NCI-H2227 (cell line): ENCODE measurements around the gene KCNJ6.
"Not testable (repeated sequence)": the region's sequence is repeated elsewhere in the genome, so short reads cannot be mapped to it uniquely, and the experiment has no call there.

ENCODE experiments used
- DNase-seq: peaks from one replicate; lab custom pipeline; 2025; ENCODE audit not compliant: unreplicated experiment; lab: John Stamatoyannopoulos, UW

The KCNJ6 gene

GRCh38 chr21:37656899-37657298 lies 259.4 kb downstream of the KCNJ6 start:
- DNase-seq, result no peak

DNA sequence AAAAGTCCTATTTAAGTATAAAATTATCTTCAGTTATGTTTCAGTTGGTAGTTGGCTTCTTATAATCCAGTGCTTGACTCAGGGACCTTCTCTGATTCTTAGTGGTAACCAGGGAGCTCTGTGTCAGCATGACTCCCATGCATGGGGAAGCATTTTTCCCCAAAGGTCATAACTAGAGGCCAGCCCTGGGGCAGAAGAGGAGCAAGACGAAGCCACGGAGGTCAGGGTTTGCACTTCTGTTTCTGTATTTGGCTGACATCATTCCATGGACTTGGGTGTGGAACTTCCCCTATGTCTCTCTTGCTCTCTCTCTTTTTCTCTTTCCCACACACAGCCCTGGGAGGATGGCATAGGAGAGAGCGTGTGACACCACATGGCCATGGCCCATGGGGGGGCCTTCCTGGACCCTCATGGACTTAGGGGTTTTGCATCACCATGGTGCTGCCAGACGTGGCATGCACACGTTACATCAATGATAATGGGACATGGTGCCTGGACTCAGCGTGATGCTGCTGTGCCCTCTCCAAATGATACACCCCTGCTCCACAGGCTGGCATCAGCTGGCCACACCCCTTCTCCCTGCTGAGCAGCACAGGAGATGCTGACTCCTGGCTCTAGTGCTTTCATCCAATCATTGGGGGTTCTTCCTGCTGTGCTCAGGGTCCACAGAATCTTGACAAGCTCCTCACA lies 260.5 kb downstream of the KCNJ6 start:
- no peak for DNase-seq

DNA sequence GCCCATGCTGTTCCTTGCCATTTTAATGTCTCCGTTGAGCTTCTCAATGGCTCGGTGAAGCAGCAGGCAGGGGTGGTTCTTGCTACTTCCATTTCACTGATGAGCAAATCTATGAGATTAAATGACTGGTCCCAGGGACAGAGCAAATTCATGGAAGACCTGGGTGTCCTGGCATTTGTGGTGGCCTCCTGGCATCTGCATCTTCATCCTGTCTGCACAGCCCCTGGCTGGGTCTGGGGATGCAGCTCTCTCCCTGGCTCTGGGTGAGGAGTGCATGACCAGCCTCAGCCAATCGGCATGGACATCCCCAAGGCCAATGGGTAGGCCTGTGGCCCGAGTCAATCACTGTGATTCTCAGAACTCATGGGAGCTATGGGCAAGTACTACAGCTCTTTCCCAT lies 261.7 kb downstream of the KCNJ6 start:
- no peak for DNase-seq

- no peak for DNase-seq
These were observed 263.1 kb downstream of the KCNJ6 start for GRCh38 chr21:37653201-37653600.

DNA sequence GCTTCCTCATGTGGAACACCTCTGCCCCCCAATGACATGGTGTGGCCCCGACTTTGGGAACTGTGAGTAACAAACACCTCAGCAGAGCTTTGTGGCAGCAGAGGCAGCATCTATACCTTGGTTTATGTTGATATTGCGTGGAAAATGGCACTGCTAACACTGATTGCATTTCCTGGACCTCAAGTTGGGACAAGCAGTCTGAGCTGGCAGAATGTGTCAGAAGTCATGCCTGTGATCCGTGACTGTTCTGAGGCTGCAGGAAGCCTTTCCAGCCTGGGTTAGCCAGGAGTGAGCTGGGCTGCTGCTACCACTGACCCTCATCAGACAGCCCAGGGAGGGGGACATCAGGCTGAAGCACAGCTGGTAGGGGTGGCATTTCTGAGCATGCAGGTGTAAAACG lies 268.5 kb downstream of the KCNJ6 start:
- no peak for DNase-seq

- DNase-seq, result not testable (repeated sequence)
These were observed 269.5 kb downstream of the KCNJ6 start for GRCh38 chr21:37646761-37647160.

- no peak for DNase-seq
These were observed 270.4 kb downstream of the KCNJ6 start for GRCh38 chr21:37645848-37646247.

DNA sequence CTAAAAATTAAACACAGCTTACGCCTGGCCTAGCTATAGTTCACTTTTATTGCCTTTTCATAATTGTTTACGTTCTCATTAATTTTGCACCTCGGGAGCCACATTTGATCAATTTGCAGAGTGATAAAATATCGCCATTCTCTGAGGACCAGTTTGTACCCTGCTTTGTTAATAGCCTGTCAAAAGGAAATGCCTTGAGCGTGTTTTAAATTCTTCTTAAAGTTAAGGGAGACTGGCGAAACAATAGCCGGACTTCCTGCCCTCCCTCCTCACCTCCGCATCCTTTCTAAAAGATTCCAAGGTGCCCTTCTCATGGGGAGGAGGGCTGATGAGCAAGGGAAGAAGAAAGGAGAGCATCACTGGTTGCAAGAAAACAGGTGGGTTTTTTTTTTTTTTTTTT lies 271.6 kb downstream of the KCNJ6 start:
- DNase-seq, result no peak

DNA sequence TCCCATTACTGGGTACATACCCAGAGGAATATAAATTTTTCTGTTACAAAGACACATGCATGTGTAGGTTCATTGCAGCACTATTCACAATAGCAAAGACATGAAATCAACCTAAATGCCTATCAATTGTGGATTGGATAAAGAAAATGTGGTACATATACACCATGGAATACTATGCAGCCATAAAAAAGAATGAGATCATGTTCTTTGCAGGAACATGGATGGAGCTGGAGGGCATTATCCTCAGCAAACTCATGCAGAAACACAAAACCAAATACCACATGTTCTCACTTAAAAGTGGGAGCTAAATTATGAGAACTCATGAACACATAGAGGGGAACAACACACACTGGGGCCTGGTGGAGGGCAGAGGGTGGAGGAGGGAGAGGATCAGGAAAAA lies 272.4 kb downstream of the KCNJ6 start:
- not testable (repeated sequence) for DNase-seq

- no peak for DNase-seq
These were observed 273.8 kb downstream of the KCNJ6 start for GRCh38 chr21:37642493-37642892.

- no peak for DNase-seq
These were observed 276.5 kb downstream of the KCNJ6 start for GRCh38 chr21:37639756-37640155.

GRCh38 chr21:37636152-37636860 lies 280.0 kb downstream of the KCNJ6 start:
- DNase-seq, result no peak

- no peak for DNase-seq
These were observed 284.7 kb downstream of the KCNJ6 start for GRCh38 chr21:37631319-37632117.

DNA sequence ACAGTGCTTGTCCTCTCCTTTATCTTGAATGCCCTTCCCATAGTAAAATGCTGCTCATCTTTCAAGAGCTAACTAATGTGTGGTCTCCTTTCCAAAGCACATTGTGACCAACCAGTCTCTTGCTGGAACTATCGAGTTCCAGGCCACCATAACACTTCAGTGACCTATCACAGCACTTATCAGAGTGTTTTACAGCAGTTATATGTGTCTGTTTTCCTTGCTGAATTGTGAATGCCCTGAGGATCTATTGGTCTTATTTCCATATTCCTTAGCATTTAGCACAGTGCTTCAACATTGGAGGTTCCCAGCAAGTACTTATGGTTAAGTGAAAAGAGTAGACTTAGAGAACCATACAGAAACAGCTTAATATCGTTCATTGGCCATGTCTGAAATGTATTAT lies 285.4 kb downstream of the KCNJ6 start:
- DNase-seq, result no peak

- DNase-seq, result no peak
These were observed 287.9 kb downstream of the KCNJ6 start for GRCh38 chr21:37628362-37628761.

DNA sequence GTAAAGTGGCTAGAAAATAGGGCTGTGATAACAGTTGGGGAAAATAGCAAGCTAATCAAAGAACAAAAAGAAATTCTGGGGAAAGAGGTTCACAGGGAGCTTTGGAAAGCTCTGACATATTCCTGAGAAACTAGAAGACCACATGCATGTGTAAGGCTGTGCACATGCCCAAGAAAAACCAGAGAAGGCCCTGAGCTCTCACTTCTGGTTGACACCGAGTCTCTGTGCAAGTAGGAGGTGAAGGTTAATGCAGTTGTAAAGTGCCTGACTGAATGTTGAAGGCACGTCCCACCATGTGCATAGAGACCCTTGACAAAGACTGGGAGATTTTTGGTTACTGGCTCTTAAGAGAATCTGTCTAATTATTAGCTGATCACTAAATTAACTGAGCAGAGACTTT lies 288.7 kb downstream of the KCNJ6 start:
- no peak for DNase-seq

DNA sequence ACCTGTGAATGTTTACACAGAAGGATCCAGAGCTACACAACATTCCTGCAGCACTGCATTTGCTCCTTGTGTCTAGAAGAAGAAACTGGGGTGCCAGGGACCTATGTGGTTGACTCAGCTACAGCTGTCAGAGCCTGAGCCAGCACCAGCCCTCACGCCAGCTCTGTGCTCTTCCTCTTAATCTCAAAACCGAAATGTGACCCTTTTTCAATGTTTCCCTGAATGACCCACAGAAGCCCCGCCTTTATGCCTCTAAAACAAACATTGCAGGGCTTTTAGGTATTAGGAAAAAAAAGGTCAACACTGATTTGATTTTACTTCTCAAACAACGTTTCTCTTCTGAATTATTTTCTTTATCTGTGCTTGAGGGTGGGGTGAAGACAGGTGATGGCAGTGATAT lies 289.2 kb downstream of the KCNJ6 start:
- no peak for DNase-seq

GRCh38 chr21:37626320-37626719 lies 289.9 kb downstream of the KCNJ6 start:
- no peak for DNase-seq

GRCh38 chr21:37623689-37624088 lies 292.6 kb downstream of the KCNJ6 start:
- no peak for DNase-seq

DNA sequence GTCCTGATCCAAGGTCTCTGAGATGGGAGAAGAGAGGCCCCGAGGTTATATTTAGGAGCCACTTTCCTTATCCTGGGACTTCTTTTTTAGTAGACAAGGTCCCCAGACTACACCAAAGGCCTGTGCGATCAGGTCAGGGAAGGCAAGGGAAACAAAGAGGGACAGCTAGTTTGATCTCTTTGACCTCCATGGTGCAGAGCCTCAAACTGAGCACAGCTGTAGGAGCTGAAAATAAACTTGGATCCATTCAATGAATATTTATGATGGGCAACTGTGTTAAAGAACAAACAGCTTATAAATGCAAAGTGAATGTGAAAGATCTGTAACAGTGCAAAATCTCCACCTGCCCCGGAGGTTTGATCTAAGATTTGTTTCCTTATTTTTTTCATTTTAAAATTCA lies 293.1 kb downstream of the KCNJ6 start:
- no peak for DNase-seq

- DNase-seq, result no peak
These were observed 293.5 kb downstream of the KCNJ6 start for GRCh38 chr21:37622755-37623154.

DNA sequence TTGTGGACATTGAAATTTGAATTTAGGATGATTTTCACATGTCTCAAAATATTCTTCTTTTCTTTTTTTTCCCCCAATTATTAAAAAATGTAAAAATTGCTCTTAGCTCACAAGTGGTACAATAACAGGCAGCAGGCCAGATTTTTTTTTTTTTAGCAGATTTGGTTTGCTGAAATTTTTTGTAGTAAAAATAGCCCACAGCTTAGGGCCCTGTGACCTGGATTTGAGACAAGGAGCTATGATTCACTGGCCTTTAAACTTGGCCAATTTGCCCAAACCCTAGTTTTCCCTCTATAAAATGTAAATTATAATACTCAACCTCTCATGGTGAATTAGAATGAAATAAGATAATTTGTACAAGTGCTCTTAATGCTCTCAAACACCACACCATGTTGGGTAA lies 295.9 kb downstream of the KCNJ6 start:
- DNase-seq, result no peak
